ENCODE results near the gene MLXIP.

GRCh38 chr12:122111089-122111641 is 32.6 kb downstream of the MLXIP start:
- TF ChIP-seq POLR2A (IDR thresholded peaks at IDR 0.05) (no peak), CTCF (IDR thresholded peaks at IDR 0.05) (no peak), POLR2AphosphoS5 (IDR thresholded peaks at IDR 0.05) (peak; percentile 90)

Measured in prostate gland (tissue), 2 donors.